Activated CD8-positive, alpha-beta memory T cell treated with anti-CD3 and anti-CD28 coated beads, Interleukin-2, amount 50 U/mL, for 4 hours (primary cell): ENCODE measurements around the gene SCARF1.

Experiments
- DNase-seq: peaks from one replicate; pipeline ENCODE4 v3.0.0-alpha.2; 2020

Gene SCARF1

GRCh38 chr17:1627982-1628855 is 17.3 kb downstream of the SCARF1 start, which contains the start of gene SLC43A2:
Gene SLC43A2, minus strand, starts transcription at chr17:1628834. Its CDS starts 960 bp downstream, at chr17:1627874.
- DNase-seq = peak; percentile 75

- no peak for DNase-seq
These were observed 18.1 kb downstream of the SCARF1 start for GRCh38 chr17:1627182-1627981.

- no peak for DNase-seq
These were observed 19.2 kb downstream of the SCARF1 start for GRCh38 chr17:1626333-1626732.

- DNase-seq = no peak
These were observed 20.0 kb downstream of the SCARF1 start for GRCh38 chr17:1625581-1625980.

GRCh38 chr17:1625053-1625452 is 20.5 kb downstream of the SCARF1 start:
- DNase-seq = no peak

GRCh38 chr17:1624650-1625049 is 20.9 kb downstream of the SCARF1 start:
- no peak for DNase-seq

GRCh38 chr17:1623057-1623630 is 22.4 kb downstream of the SCARF1 start:
- no peak for DNase-seq

- DNase-seq = no peak
These were observed 24.1 kb downstream of the SCARF1 start for GRCh38 chr17:1621273-1621954.

GRCh38 chr17:1620486-1620885 is 25.0 kb downstream of the SCARF1 start:
- DNase-seq = no peak

- DNase-seq = no peak
These were observed 27.8 kb downstream of the SCARF1 start for GRCh38 chr17:1617620-1618174.

- DNase-seq = no peak
These were observed 29.4 kb downstream of the SCARF1 start for GRCh38 chr17:1616101-1616500.

GRCh38 chr17:1612400-1612799 is 33.1 kb downstream of the SCARF1 start:
- DNase-seq = no peak

GRCh38 chr17:1611715-1612114 is 33.8 kb downstream of the SCARF1 start:
- no peak for DNase-seq

GRCh38 chr17:1608676-1609075 is 36.9 kb downstream of the SCARF1 start:
- no peak for DNase-seq

GRCh38 chr17:1607971-1608320 is 37.6 kb downstream of the SCARF1 start:
- no peak for DNase-seq

GRCh38 chr17:1606352-1606985 is 39.1 kb downstream of the SCARF1 start:
- no peak for DNase-seq

- DNase-seq = no peak
These were observed 39.7 kb downstream of the SCARF1 start for GRCh38 chr17:1605681-1606351.

GRCh38 chr17:1604831-1605528 is 40.6 kb downstream of the SCARF1 start:
- DNase-seq = no peak

- no peak for DNase-seq
These were observed 44.0 kb downstream of the SCARF1 start for GRCh38 chr17:1601571-1601970.

- no peak for DNase-seq
These were observed 47.0 kb downstream of the SCARF1 start for GRCh38 chr17:1598399-1599095.
